GM10266 (cell line): ENCODE data around the gene WASF2.
A peak's percentile ranks its signal among the peaks of the same experiment; 100 is the strongest.

Experiments used
- DNase-seq: peaks from one replicate; pipeline ENCODE4 v3.0.0; 2012; ENCODE audit errors: extremely low spot score
- CTCF ChIP-seq: IDR thresholded peaks from 2 replicates; pipeline ENCODE4 v1.5.1; 2012; ENCODE audit warnings: mild to moderate bottlenecking, low read depth; ENCODE audit not compliant: control insufficient read depth, insufficient read depth; ENCODE audit errors: missing control alignments

Gene WASF2

DNA sequence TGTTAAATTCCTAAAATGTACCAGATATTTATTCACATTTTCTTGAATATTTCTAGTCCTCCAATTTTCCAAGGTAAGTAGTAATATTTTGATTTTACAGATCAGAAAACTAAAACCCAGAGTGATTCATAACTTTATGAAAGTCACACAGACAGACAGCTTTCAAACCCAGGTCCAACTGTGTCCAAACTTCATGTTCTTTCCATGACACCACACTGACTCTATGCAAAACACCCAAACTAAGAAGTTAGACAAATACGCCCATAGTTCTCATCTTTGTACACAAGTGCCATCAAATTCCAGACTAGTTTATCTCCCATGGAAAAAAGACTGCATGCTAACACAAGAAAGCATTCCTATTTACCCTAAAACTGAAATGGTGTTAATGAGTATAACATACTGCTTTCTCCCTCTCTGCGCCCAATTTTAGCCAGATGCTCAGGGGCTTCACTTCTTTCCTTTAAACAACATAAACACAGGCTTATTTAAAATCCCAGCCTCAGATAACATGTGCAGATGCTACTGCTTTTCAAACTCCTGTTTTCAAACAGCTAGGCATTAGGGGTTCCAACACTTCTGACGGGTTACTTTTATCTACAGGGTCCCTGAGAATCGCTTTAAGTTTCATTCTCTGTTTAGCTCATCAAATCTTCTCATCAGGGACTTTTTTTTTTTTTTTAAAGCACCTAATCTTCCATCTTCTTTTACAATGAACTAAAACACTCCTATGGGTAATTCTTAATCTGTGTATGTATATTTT lies 44.6 kb downstream of the WASF2 start:
- TF ChIP-seq CTCF = no peak
- DNase-seq = peak; percentile 49

DNA sequence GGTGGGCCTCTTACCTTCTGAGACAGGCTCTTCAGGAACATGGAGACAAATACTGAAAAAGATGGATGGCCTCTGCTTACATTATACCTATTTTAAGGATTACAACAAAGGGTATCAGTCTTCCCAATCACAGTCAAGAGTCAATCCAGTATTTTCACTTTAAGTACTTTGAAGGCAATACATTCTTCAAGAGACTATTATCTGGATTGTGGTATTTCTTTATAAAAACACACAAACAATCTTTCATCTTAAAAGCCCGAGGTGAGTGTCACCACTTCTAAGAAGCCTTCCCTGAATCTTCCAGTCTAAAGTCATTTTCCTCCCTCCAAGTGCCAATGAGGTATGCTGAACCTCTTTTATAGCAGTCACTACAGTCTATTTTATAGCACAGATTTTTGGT lies 45.3 kb downstream of the WASF2 start:
- no peak for TF ChIP-seq CTCF
- no peak for DNase-seq

DNA sequence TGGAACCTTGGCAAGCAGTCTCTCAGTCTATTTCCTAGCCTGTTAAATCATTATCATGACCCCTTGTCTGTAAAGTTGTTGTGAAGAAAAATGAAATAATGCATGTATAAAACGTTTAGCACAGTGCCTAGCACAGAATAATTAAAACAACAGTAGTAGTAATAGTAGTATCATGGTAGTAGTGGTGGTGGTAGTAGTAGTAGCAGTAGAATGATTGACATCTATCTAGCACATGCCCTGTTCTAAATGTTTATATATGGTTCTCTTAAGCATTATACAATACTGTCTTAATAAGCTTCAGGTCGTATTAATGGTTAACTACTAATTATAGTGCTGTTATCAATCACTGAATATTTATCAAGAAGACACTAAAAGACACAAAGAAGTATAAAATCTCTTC lies 50.8 kb downstream of the WASF2 start:
- DNase-seq = no peak
- TF ChIP-seq CTCF = no peak

GRCh38 chr1:27438621-27439061 lies 51.3 kb downstream of the WASF2 start:
- no peak for TF ChIP-seq CTCF
- DNase-seq = no peak

GRCh38 chr1:27436204-27437159 lies 53.5 kb downstream of the WASF2 start:
- no peak for DNase-seq
- no peak for TF ChIP-seq CTCF

DNA sequence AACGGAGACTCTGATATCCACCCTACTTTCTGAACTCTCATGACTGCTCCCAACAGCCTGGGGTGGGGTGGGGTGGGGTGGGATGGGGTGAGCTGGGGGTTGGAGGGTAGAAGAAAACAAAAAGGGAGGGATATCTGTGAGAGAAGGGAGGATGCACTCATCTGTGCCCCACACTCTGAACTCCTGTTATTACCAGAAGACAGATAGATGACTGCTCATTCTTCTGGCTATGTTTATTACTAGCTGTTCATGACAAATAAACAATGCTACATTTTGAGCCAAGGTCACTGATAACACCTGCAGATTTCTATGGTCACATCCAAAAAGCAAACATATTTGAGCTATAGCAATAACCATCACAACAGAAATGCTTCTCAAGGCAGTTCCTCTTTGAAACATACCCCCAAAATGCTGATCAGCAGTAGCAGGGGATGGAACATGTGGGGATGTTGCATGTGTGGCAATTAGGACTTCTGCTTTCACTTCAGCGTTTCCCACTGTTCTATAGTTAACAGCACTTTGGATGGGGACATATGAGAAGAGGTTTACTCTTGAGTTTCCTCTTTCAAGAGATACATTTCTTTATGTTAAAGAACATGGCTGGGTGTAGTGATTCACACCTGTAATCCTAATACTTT lies 54.3 kb downstream of the WASF2 start:
- DNase-seq = no peak
- TF ChIP-seq CTCF = no peak
